Mesodermal cell (in vitro differentiated cells): Measurements from ENCODE around the gene SLC51B.
"Not testable (repeated sequence)": the region's sequence is repeated elsewhere in the genome, so short reads cannot be mapped to it uniquely, and the experiment has no call there.

Experiments used
- H3K27ac ChIP-seq: 2 replicates; pipeline ENCODE4 v1.7.0; 2013; ENCODE audit warnings: mild to moderate bottlenecking, low read depth, low read length, moderate library complexity; ENCODE audit not compliant: severe bottlenecking
- H3K36me3 ChIP-seq: 2 replicates; pipeline ENCODE4 v1.7.1; 2013; ENCODE audit warnings: mild to moderate bottlenecking, low read length, moderate library complexity; ENCODE audit not compliant: control insufficient read depth, insufficient read depth
- H3K4me1 ChIP-seq: one replicate; pipeline ENCODE4 v1.7.1; 2013; ENCODE audit warnings: mild to moderate bottlenecking, low read length; ENCODE audit not compliant: insufficient read depth, control insufficient read depth, poor library complexity, severe bottlenecking
- H3K4me3 ChIP-seq: 2 replicates; pipeline ENCODE4 v1.7.0; 2013; ENCODE audit warnings: low read length, control low read depth, mild to moderate bottlenecking; ENCODE audit not compliant: insufficient read depth, poor library complexity, severe bottlenecking; ENCODE audit errors: extremely low read depth
- H3K9me3 ChIP-seq: 2 replicates; pipeline ENCODE4 v1.7.1; 2013; ENCODE audit warnings: mild to moderate bottlenecking, low read length, moderate library complexity; ENCODE audit not compliant: control insufficient read depth
- WGBS, 2 experiments: methylation state at CpG; one replicate each; pipeline ENCODE4 v1.1.5; 2013; ENCODE audit warnings: missing lambda C conversion rate in 2 of 2; ENCODE audit not compliant: insufficient coverage in 2 of 2; 5-methylcytosine and 5-hydroxymethylcytosine counted together

Gene SLC51B

DNA sequence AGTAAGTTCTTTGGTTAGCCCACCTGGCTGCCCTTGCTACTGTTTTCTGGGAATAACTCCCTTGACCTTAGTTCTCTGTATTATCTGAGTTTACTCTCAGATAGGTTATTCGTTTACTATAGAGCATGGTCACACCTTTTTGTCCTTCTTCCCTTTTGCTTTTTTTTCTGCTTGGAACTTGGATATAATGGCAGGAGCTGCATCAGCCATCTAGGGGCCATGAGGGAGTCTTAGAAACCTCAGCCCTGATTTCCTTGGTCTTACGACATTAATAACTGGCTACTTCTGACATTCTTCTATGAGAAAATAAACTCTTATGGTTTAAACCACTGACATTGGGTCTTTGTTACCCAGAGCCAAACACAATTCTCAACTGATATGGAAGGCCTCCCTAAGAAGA lies 3.4 kb upstream of the SLC51B start:
- H3K4me3 ChIP-seq: no peak overlapping the region
- H3K4me1 ChIP-seq: no peaks in the 10 kb centered on the region
- no peaks in the 10 kb centered on the region for H3K36me3 ChIP-seq
- WGBS, 2 experiments: 83% methylated on average over 2 of the region's 2 CpGs; no CpG with 5 or more reads in 1 of the 2 experiments
- no peaks in the 10 kb centered on the region for H3K9me3 ChIP-seq
- no peak overlapping the region for H3K27ac ChIP-seq

DNA sequence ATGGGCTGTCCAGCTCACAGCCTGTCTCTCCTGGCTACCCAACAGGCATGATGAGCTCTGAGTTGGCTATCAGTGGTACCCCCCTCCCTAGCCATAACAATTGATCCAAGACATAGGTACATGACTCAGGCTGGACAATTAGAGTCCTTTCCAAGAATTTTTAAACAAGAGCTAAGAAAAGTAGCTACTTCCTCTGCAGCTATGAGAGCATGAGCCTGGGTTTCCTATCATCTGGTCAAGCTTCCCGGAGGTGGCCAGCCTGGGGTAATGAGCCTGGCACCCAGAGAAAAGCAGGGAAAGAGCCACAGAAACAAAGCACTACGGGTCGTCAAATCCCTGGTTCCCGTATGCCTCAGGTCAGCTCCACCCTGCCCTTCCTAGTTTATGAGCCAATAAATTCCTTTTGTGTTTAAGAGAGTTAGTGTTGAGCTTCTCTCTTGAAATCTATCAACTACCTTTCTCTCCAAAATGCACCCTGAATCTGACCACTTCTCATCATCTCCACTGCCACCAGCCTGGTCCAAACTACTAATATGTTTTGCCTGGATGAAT lies 2.3 kb upstream of the SLC51B start:
- no peak overlapping the region for H3K27ac ChIP-seq
- no peaks in the 10 kb centered on the region for H3K9me3 ChIP-seq
- no peak overlapping the region for H3K4me3 ChIP-seq
- no peaks in the 10 kb centered on the region for H3K36me3 ChIP-seq
- WGBS, 2 experiments: 94% methylated on average over 3 to 4 of the region's 4 CpGs
- no peaks in the 10 kb centered on the region for H3K4me1 ChIP-seq

DNA sequence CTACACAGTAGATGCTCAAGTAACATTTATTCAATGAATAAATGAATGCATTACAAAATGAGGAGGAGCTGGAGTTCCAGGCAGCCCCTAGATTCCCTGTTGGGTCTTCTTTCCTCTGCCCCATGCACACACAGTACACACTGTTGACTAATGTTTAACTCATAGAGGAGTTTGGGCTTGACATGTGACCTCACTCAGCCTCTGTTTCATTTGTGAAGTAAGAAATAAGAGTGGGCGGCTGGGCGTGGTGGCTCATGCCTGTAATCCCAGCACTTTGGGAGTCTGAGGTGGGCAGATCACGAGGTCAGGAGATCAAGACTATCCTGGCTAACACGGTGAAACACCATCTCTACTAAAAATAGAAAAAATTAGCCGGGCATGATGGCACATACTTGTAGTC lies 969 bp upstream of the SLC51B start:
- H3K36me3 ChIP-seq, H3K9me3 ChIP-seq, H3K4me3 ChIP-seq, H3K4me1 ChIP-seq, H3K27ac ChIP-seq: not testable (repeated sequence)
- 93% methylated on average over 3 to 5 of the region's 5 CpGs for WGBS, 2 experiments

DNA sequence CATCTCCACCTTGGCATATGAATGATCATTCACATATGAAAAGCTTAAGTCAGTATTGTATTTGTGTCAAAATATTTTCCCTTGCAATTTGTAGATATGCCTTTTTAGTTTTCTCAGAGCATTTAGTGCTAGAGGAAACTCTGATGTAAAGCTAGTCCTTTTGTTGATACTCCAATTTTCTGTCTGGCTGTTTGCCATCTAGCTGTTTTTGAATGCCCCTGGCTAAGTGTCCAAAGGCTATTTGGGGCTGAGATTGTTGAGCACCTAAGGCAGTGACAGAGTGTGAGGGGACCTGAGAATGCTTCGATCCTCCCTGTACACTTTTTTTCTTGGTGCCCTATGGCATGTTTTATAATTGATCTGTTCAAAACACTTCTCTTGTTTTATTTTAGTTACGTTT lies 3.1 kb downstream of the SLC51B start:
- WGBS, 2 experiments: no CpG with 5 or more reads among the region's 2 CpGs
- no peaks in the 10 kb centered on the region for H3K36me3 ChIP-seq
- no peaks in the 10 kb centered on the region for H3K9me3 ChIP-seq
- H3K4me1 ChIP-seq: peaks cover 4% of the 10 kb centered on the region
- no peak overlapping the region for H3K27ac ChIP-seq
- H3K4me3 ChIP-seq: no peak overlapping the region

DNA sequence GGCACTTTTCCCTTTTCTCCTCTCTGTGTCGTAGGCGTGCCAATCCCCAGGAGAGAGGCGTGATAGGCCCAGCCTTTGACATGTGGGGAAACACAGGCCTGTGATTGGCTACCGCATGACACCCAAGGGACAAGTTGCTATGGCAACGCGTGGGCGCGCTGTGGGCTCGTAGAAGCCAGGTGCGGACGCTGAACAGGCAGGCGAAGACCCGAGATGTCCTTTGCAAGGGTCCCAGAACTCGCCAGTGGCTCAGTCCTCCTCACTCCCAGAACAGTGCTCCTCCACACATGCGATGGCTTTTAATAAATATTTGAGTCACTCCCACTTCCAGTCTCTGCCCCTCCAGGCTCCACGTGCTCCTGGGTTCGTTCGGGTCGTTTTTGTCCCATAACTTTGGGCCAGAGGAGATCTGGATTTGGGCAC lies 4.2 kb downstream of the SLC51B start:
- H3K4me3 ChIP-seq: peak overlapping the region; percentile 14
- H3K9me3 ChIP-seq: no peaks in the 10 kb centered on the region
- H3K27ac ChIP-seq: peak overlapping the region; percentile 16
- peaks cover 9% of the 10 kb centered on the region for H3K36me3 ChIP-seq
- 16 to 21% methylated on average over 17 to 19 of the region's 19 CpGs for WGBS, 2 experiments
- H3K4me1 ChIP-seq: peaks cover 4% of the 10 kb centered on the region

DNA sequence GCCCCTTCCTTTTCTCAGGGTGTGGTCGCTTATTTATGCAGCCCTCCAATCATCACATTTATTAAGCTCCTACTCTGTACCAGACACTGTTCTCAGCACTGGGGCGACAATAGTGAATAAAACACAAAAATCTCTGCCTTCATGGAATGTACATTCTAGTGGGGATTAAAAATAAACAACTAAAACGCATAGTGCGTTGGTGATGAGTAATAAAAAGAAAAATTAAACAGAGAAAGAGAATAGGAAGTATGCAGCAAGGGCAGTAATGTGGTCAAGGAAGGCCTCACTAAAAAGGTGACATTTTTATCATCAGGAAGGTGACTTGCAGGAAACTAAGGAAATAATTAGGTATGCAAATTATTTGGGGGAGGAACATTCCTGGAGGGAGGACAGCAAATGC lies 5.1 kb downstream of the SLC51B start:
- H3K4me3 ChIP-seq: no peak overlapping the region
- H3K27ac ChIP-seq: no peak overlapping the region
- no peaks in the 10 kb centered on the region for H3K9me3 ChIP-seq
- H3K36me3 ChIP-seq: peaks cover 16% of the 10 kb centered on the region
- 92% methylated on average over 2 to 3 of the region's 4 CpGs for WGBS, 2 experiments
- H3K4me1 ChIP-seq: peaks cover 4% of the 10 kb centered on the region

DNA sequence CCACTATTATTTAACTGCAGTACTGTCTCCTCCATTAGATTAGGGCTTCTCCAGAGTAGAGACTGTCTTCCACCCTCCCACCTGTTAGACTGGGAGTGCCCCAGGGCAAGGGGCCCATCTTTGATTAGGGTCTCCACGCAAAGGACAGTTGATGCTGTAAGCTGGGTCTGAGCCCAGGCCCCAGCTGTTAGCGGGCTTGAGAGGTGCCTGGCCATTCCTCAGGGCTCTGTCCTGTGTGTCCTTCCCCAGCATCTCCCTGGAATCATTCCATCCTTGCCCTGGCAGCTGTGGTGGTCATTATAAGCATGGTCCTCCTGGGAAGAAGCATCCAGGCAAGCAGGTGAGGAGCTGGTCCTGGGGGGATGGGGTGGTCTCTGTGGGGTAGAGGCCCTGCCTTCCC lies 6.1 kb downstream of the SLC51B start:
- Histone ChIP-seq H3K9me3 (no peaks in the 10 kb centered on the region), H3K36me3 (peaks cover 26% of the 10 kb centered on the region), H3K4me3 (no peak overlapping the region), H3K27ac (no peak overlapping the region), H3K4me1 (peaks cover 4% of the 10 kb centered on the region)
- 93 to 96% methylated on average over 2 of the region's 2 CpGs for WGBS, 2 experiments

DNA sequence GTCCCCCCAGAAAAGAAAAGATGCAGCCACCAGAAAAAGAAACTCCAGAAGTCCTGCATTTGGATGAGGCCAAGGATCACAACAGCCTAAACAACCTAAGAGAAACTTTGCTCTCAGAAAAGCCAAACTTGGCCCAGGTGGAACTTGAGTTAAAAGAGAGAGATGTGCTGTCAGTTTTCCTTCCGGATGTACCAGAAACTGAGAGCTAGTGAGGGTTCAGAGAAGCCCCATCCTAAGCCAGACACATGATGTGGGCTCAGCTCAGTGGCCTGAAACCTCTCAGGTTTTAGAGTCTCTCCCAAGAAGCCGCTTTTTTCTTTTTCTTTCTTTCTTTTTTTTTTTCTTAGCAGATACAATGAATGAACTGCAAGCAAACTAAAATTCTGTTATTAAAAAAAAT lies 7.8 kb downstream of the SLC51B start:
- Histone ChIP-seq H3K9me3 (no peaks in the 10 kb centered on the region), H3K4me3 (no peak overlapping the region), H3K36me3 (peaks cover 36% of the 10 kb centered on the region), H3K4me1 (peaks cover 10% of the 10 kb centered on the region), H3K27ac (no peak overlapping the region)
- 89 to 100% methylated on average over 1 of the region's 2 CpGs for WGBS, 2 experiments

DNA sequence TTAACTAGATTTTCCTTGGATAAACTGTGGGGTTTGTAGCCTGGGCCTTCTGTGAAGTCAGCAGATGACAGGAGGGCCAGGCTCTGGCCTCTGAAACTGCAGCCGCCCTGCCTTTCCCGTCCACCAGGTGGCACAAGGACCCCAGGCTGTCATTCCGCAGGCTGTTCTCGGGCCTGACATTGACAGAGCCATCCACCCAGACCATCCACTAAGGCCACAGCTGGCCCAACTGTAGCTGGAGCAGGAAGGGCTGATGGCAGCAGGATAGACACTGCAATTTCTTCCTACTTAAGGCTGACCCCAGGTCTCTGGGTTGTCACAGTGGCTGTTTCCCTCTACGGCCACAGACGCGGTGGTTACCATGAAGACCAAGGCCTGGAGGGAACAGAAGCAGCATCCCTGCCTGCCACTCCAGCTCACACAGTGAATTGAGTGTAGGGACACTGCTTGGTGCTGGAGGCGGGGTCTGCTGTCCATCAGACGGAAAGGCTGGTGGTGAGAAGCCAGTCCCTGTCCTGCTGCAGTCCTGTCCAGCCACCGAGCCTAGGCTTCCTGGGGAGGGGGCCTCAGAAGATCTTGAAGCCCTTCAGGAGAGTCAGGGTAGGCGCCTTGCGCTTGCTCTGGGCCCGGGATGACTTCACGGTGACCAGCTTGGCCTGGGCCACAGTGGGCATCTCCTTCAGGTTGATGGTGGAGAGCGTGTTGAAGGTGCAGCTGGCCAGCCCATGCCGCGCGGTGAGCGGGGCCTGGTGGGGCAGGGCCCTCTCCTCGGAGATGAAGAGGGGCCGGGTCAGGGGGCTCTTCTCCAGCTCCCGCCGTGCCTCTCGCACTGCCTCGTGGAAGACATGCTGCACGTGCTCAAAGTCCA lies 9.4 kb downstream of the SLC51B start:
- Histone ChIP-seq H3K36me3 (peaks cover 49% of the 10 kb centered on the region), H3K4me1 (peaks cover 10% of the 10 kb centered on the region), H3K27ac (peak overlapping the region; percentile 16), H3K9me3 (no peaks in the 10 kb centered on the region), H3K4me3 (no peak overlapping the region)
- WGBS, 2 experiments: 75 to 78% methylated on average over 24 to 26 of the region's 26 CpGs

DNA sequence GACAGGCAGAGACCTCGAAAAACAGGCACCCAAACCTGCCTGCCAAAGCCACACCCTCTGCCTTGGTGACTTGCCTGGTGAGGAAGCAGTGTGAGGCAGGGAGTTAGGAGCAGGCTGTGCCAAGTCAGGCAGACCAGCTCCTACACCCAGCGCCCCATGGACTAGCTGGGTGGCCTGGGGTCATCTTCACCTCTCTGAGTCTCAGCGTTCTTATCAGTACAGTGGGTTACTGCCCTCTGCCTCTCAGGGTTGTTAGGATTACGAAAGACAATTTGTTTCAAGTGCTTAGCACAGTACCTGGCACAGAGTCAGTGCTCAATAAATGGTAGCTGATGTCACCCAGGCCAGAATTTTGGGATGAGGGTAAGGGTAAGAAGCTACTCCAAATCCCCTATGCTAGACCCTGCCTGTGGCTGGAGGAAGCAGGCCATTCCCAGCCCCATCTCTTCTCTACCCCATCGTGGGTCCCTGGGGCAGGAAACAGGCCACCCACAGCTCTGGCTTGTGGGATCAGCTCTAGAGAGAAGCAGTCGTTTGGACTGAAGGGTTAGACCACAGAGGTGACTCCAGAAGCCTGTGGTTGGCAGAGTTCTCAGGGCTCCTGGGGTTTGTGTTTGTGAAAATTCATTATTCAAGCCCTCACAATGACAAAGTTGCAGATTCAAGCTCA lies 10.1 kb downstream of the SLC51B start:
- 90 to 92% methylated on average over 6 of the region's 6 CpGs for WGBS, 2 experiments
- Histone ChIP-seq H3K27ac (no peak overlapping the region), H3K9me3 (peaks cover 3% of the 10 kb centered on the region), H3K4me3 (no peak overlapping the region), H3K36me3 (peaks cover 56% of the 10 kb centered on the region), H3K4me1 (peaks cover 6% of the 10 kb centered on the region)

DNA sequence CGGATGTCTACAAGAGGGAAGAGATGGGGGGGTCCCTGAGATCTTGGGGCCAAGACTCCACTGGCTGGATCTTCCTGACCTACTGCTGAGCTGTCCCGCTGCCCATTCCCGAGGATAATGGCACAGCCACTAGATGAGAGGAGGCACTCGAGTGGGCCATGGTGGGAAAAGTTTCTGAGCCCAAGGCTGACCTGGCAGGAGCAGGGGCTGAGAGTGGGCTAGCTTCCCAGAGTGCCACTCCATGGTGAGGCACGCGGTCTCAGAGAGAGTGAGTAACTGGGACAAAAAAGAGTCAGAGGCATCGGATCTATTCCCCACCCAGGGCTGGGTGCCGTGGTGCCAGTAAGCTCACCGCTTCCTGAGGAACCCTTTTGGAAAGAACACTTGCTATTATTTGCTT lies 10.9 kb downstream of the SLC51B start:
- Histone ChIP-seq H3K4me3 (no peak overlapping the region), H3K27ac (no peak overlapping the region), H3K4me1 (peaks cover 6% of the 10 kb centered on the region), H3K9me3 (peaks cover 7% of the 10 kb centered on the region), H3K36me3 (peaks cover 64% of the 10 kb centered on the region)
- 92 to 99% methylated on average over 7 to 8 of the region's 9 CpGs for WGBS, 2 experiments
